Naive B cell (primary cell): ENCODE measurements around the gene C12orf43. TPM values are rescaled to one million over a fixed set of nuclear protein-coding genes. Genes with fewer than 3 reads are reported as not detected.

ENCODE experiments used
- ATAC-seq, 2 donors: fragments of 150-1000 bp; cut with Tn5 transposase; 2 replicates each; pipeline ENCODE4 v1.10.0; 2021; ENCODE audit warnings: low read depth in 2 of 2, mild to moderate bottlenecking in 2 of 2, moderate library complexity in 2 of 2
- DNase-seq: peaks from one replicate; pipeline ENCODE4 v3.0.0; 2022
- H3K27ac Mint-ChIP-seq, 6 donors: one replicate each; pipeline ENCODE4 v1.8.0; 2020 to 2022; ENCODE audit warnings: mild to moderate bottlenecking in 6 of 6, mixed read lengths in 6 of 6, moderate library complexity in 5 of 6, inconsistent platforms in 2 of 6
- H3K27me3 Mint-ChIP-seq, 3 donors: one replicate each; pipeline ENCODE4 v1.8.0; 2021 to 2022; ENCODE audit warnings: mixed read lengths in 3 of 3, mild to moderate bottlenecking in 1 of 3
- H3K36me3 Mint-ChIP-seq, 2 donors: one replicate each; pipeline ENCODE4 v1.8.0; 2020 to 2022; ENCODE audit warnings: mixed read lengths in 2 of 2, inconsistent platforms in 1 of 2, mild to moderate bottlenecking in 1 of 2
- H3K4me1 Mint-ChIP-seq, 3 donors: one replicate each; pipeline ENCODE4 v1.8.0; 2020 to 2022; ENCODE audit warnings: mixed read lengths in 3 of 3, inconsistent platforms in 1 of 3, mild to moderate bottlenecking in 1 of 3, moderate library complexity in 1 of 3
- H3K4me3 Mint-ChIP-seq, 8 donors: one replicate each; pipeline ENCODE4 v1.8.0; 2020 to 2022; ENCODE audit warnings: mild to moderate bottlenecking in 8 of 8, mixed read lengths in 8 of 8, moderate library complexity in 8 of 8, inconsistent platforms in 2 of 8
- H3K9me3 Mint-ChIP-seq, 7 donors: one replicate each; pipeline ENCODE4 v1.8.0; 2020 to 2022; ENCODE audit warnings: mixed read lengths in 7 of 7, mild to moderate bottlenecking in 5 of 7, inconsistent platforms in 2 of 7, moderate library complexity in 1 of 7
- polyA plus RNA-seq, 6 donors: library from polyadenylated mRNA; unstranded; fragments of 300-500 nt; fragmentation: Illumina TruSeq; gene quantifications; one replicate each; pipeline ENCODE4 v1.2.3, GENCODE V29; 2021; ENCODE audit warnings: low read depth in 6 of 6

Gene C12orf43
- polyA plus RNA-seq, 6 donors from 2014 or later = 15.0 to 19.7 (median 18.7) TPM

GRCh38 chr12:121001060-121001459, 15.2 kb downstream of the C12orf43 start:
- DNase-seq = no peak
- peaks cover 0 to under 1% (median 0%) of the 10 kb centered on the region in 3 donors for H3K27me3 Mint-ChIP-seq
- H3K9me3 Mint-ChIP-seq = no peaks in the 10 kb centered on the region
- no peak overlapping the region for H3K27ac Mint-ChIP-seq
- H3K4me1 Mint-ChIP-seq = peaks cover 0 to 5% (median 0%) of the 10 kb centered on the region in 3 donors
- peaks cover 0 to 12% of the 10 kb centered on the region in 2 donors for H3K36me3 Mint-ChIP-seq
- ATAC-seq = no peak
- no peak overlapping the region for H3K4me3 Mint-ChIP-seq

GRCh38 chr12:121000530-121000929, 15.8 kb downstream of the C12orf43 start:
- Mint-ChIP-seq H3K27me3 (peaks cover 0 to 6% (median 4%) of the 10 kb centered on the region in 3 donors), H3K4me1 (peaks cover 0 to 4% (median 0%) of the 10 kb centered on the region in 3 donors), H3K9me3 (peaks cover 0 to 3% (median 0%) of the 10 kb centered on the region in 7 donors), H3K36me3 (peaks cover 0 to 17% of the 10 kb centered on the region in 2 donors), H3K4me3 (no peak overlapping the region), H3K27ac (no peak overlapping the region)
- ATAC-seq = no peak
- no peak for DNase-seq

GRCh38 chr12:120999191-121000120, 16.8 kb downstream of the C12orf43 start:
- Mint-ChIP-seq H3K4me3 (no peak overlapping the region), H3K27me3 (peaks cover 9 to 16% (median 15%) of the 10 kb centered on the region in 3 donors), H3K36me3 (peaks cover 0 to 22% of the 10 kb centered on the region in 2 donors), H3K4me1 (no peaks in the 10 kb centered on the region), H3K9me3 (peaks cover 0 to 14% (median 0%) of the 10 kb centered on the region in 7 donors), H3K27ac (peak overlapping the region in 1 of 6 donors; percentile 52)
- no peak for ATAC-seq
- DNase-seq = no peak

- H3K4me1 Mint-ChIP-seq = no peaks in the 10 kb centered on the region
- H3K27me3 Mint-ChIP-seq = peaks cover 10 to 22% (median 19%) of the 10 kb centered on the region in 3 donors
- ATAC-seq = no peak
- DNase-seq = no peak
- peaks cover 0 to 17% of the 10 kb centered on the region in 2 donors for H3K36me3 Mint-ChIP-seq
- H3K27ac Mint-ChIP-seq = no peak overlapping the region
- peaks cover 0 to 16% (median 0%) of the 10 kb centered on the region in 7 donors for H3K9me3 Mint-ChIP-seq
- H3K4me3 Mint-ChIP-seq = no peak overlapping the region
These were observed 17.9 kb downstream of the C12orf43 start for GRCh38 chr12:120998435-120998834.

GRCh38 chr12:120997448-120997847, 18.8 kb downstream of the C12orf43 start:
- DNase-seq (no peak), ATAC-seq (no peak)
- H3K4me1 Mint-ChIP-seq = no peaks in the 10 kb centered on the region
- H3K27me3 Mint-ChIP-seq = peaks cover 18 to 29% (median 19%) of the 10 kb centered on the region in 3 donors
- H3K27ac Mint-ChIP-seq = no peak overlapping the region
- H3K4me3 Mint-ChIP-seq = no peak overlapping the region
- peaks cover 0 to 17% of the 10 kb centered on the region in 2 donors for H3K36me3 Mint-ChIP-seq
- peaks cover 0 to 16% (median 0%) of the 10 kb centered on the region in 7 donors for H3K9me3 Mint-ChIP-seq

GRCh38 chr12:120996133-120996746, 20.0 kb downstream of the C12orf43 start:
- no peaks in the 10 kb centered on the region for H3K4me1 Mint-ChIP-seq
- peaks cover 18 to 29% (median 19%) of the 10 kb centered on the region in 3 donors for H3K27me3 Mint-ChIP-seq
- no peak overlapping the region for H3K27ac Mint-ChIP-seq
- no peak for DNase-seq
- peaks cover 0 to 16% (median 0%) of the 10 kb centered on the region in 7 donors for H3K9me3 Mint-ChIP-seq
- no peak overlapping the region for H3K4me3 Mint-ChIP-seq
- no peak for ATAC-seq
- peaks cover 0 to 17% of the 10 kb centered on the region in 2 donors for H3K36me3 Mint-ChIP-seq

GRCh38 chr12:120994589-120995337, 21.5 kb downstream of the C12orf43 start:
- Mint-ChIP-seq H3K36me3 (peaks cover 0 to 17% of the 10 kb centered on the region in 2 donors), H3K27ac (no peak overlapping the region), H3K27me3 (peaks cover 18 to 29% (median 26%) of the 10 kb centered on the region in 3 donors), H3K4me3 (no peak overlapping the region), H3K4me1 (no peaks in the 10 kb centered on the region), H3K9me3 (peaks cover 0 to 16% (median 0%) of the 10 kb centered on the region in 7 donors)
- DNase-seq (no peak), ATAC-seq (no peak)

- Mint-ChIP-seq H3K36me3 (peaks cover 0 to 17% of the 10 kb centered on the region in 2 donors), H3K4me1 (no peaks in the 10 kb centered on the region), H3K9me3 (peaks cover 0 to 16% (median 0%) of the 10 kb centered on the region in 7 donors), H3K27ac (no peak overlapping the region), H3K4me3 (no peak overlapping the region), H3K27me3 (peaks cover 21 to 30% (median 29%) of the 10 kb centered on the region in 3 donors)
- DNase-seq = no peak
- ATAC-seq = no peak
These were observed 22.2 kb downstream of the C12orf43 start for GRCh38 chr12:120994059-120994458.

GRCh38 chr12:120993496-120993895, 22.8 kb downstream of the C12orf43 start:
- no peaks in the 10 kb centered on the region for H3K4me1 Mint-ChIP-seq
- peaks cover 0 to 17% of the 10 kb centered on the region in 2 donors for H3K36me3 Mint-ChIP-seq
- no peak for DNase-seq
- no peak overlapping the region for H3K4me3 Mint-ChIP-seq
- H3K27ac Mint-ChIP-seq = no peak overlapping the region
- H3K27me3 Mint-ChIP-seq = peaks cover 22 to 32% (median 30%) of the 10 kb centered on the region in 3 donors
- H3K9me3 Mint-ChIP-seq = peaks cover 0 to 16% (median 0%) of the 10 kb centered on the region in 7 donors
- ATAC-seq = no peak

- H3K27ac Mint-ChIP-seq = no peak overlapping the region
- DNase-seq (no peak), ATAC-seq (no peak)
- H3K36me3 Mint-ChIP-seq = peaks cover 0 to 17% of the 10 kb centered on the region in 2 donors
- peaks cover 0 to 20% (median 0%) of the 10 kb centered on the region in 7 donors for H3K9me3 Mint-ChIP-seq
- H3K27me3 Mint-ChIP-seq = peaks cover 25 to 37% (median 30%) of the 10 kb centered on the region in 3 donors
- H3K4me1 Mint-ChIP-seq = no peaks in the 10 kb centered on the region
- H3K4me3 Mint-ChIP-seq = no peak overlapping the region
These were observed 23.3 kb downstream of the C12orf43 start for GRCh38 chr12:120992989-120993388.

- Mint-ChIP-seq H3K9me3 (peaks cover 0 to 20% (median 0%) of the 10 kb centered on the region in 7 donors), H3K4me1 (no peaks in the 10 kb centered on the region), H3K27me3 (peaks cover 25 to 39% (median 30%) of the 10 kb centered on the region in 3 donors), H3K27ac (no peak overlapping the region), H3K4me3 (no peak overlapping the region), H3K36me3 (peaks cover 0 to 17% of the 10 kb centered on the region in 2 donors)
- DNase-seq (no peak), ATAC-seq (no peak)
These were observed 24.3 kb downstream of the C12orf43 start for GRCh38 chr12:120991965-120992364.

- Mint-ChIP-seq H3K4me1 (no peaks in the 10 kb centered on the region), H3K27me3 (peaks cover 25 to 34% (median 31%) of the 10 kb centered on the region in 3 donors), H3K4me3 (no peak overlapping the region), H3K27ac (peak overlapping the region in 1 of 6 donors; percentile 54), H3K9me3 (peaks cover 0 to 17% (median 0%) of the 10 kb centered on the region in 7 donors), H3K36me3 (peaks cover 0 to 12% of the 10 kb centered on the region in 2 donors)
- DNase-seq = no peak
- no peak for ATAC-seq
These were observed 25.7 kb downstream of the C12orf43 start for GRCh38 chr12:120990487-120991055.
